Colonic mucosa (tissue), 4 donors: ENCODE data around the gene SLC2A10. TPM values are rescaled to one million over a fixed set of nuclear protein-coding genes. Genes with fewer than 3 reads are reported as not detected.

Source experiments
- DNase-seq: peaks from one replicate; pipeline ENCODE4 v3.0.0-alpha.2; 2020
- H3K27ac ChIP-seq: fragments of 200-600 bp; one replicate; pipeline ENCODE4 v1.8.0; 2021
- H3K27me3 ChIP-seq: fragments of 200-600 bp; one replicate; pipeline ENCODE4 v1.8.0; 2021
- H3K36me3 ChIP-seq: fragments of 200-600 bp; one replicate; pipeline ENCODE4 v1.8.0; 2021
- H3K4me1 ChIP-seq: fragments of 200-600 bp; one replicate; pipeline ENCODE4 v1.8.0; 2021; ENCODE audit warnings: mild to moderate bottlenecking
- H3K4me3 ChIP-seq: fragments of 200-600 bp; one replicate; pipeline ENCODE4 v1.8.0; 2021
- H3K9ac ChIP-seq, 2 donors: one replicate each; pipeline ENCODE4 v1.7.0; 2013; ENCODE audit warnings: control low read depth in 2 of 2, low read depth in 2 of 2, low read length in 2 of 2
- H3K9me3 ChIP-seq: fragments of 200-600 bp; one replicate; pipeline ENCODE4 v1.8.0; 2021
- CTCF ChIP-seq: fragments of 200-600 bp; IDR thresholded peaks from one replicate; pipeline ENCODE4 v1.8.0; 2022; ENCODE audit warnings: antibody characterized with exemption, mild to moderate bottlenecking
- intact Hi-C: fragments of 100-400 bp; cut with DNase I; formaldehyde crosslinking; loops from one replicate; pipeline ENCODE4 v1.14.1; 2022
- total RNA-seq, 2 donors: library from RNA; stranded (reverse); fragmentation: NEBNext Ultra II Directional in 1 of 2; extraction: Animal tissue kit (Norgen Biotek cat#: 25700) in 1 of 2; gene quantifications; one replicate each; pipeline ENCODE4 v1.2.1, GENCODE V29; 2021
- donor health status: healthy.
- donor health status: DM: no; HTN: no; CAD: no.
- donor health status: DM: no; HTN: no; CAD: no.

Gene SLC2A10
- total RNA-seq, 2 donors from 2014 or later, result 28.3 to 43.6 TPM

GRCh38 chr20:46666306-46666705 is 43.1 kb upstream of the SLC2A10 start:
- Histone ChIP-seq H3K9me3 (no peaks in the 10 kb centered on the region), H3K4me3 (no peak overlapping the region), H3K36me3 (no peaks in the 10 kb centered on the region), H3K9ac (no peak overlapping the region), H3K27ac (no peak overlapping the region), H3K27me3 (no peaks in the 10 kb centered on the region), H3K4me1 (no peaks in the 10 kb centered on the region)
- TF ChIP-seq CTCF, result no peak
- DNase-seq, result no peak
- intact Hi-C loops, result no loop called here

DNA sequence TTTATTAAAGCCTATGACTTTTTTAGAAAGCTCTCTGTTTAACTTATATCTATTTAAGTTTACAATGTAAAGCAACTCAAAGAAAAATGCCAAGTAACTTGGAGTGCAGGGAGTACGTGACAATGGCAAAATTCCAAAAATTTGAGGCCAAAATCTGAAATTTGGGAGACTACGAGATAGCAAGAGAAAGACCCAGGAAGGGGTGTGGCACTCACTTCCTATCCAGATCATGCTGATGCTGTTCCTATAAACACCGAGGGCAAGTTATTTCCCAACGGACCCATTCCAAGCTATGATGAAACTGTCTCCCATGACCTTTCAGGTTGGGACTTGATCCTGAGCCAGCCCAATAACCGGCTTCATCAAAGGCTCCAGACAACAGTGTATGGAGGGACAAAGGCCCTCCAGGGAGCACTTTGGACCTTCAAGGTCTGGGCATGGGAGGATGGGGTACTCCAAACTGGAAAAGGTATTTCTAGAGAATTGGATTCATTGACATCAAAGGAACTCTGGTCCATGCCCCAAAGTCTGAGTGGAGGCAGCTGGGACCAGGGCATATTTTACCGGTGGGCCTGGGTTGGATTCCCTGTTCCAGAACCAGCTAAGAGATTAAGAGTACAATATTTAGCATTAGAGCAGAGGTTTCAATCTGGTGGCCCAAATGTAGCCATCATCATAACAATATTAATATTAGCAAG is 42.5 kb upstream of the SLC2A10 start:
- intact Hi-C loops, result no loop called here
- H3K36me3 ChIP-seq, result no peaks in the 10 kb centered on the region

DNA sequence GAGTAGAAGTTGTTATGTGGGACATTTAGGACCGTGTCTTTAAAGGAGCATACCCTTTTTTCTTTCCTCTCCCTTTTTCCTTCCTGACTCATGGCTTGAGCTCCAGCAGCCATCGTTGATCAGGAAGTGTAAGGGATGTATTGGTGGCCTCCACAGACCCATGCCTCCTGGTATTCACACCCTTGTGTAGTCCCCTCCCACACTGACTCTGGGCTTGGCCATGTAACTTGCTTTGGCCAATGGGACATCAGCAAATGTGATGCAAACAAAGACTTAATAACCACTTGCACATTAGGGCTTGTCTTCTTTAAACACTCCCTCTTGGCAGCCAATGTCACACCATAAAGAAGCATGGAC is 39.2 kb upstream of the SLC2A10 start:
- no peak overlapping the region for H3K9ac ChIP-seq
- H3K36me3 ChIP-seq, result no peaks in the 10 kb centered on the region
- DNase-seq, result no peak
- intact Hi-C loops, result no loop called here
- no peaks in the 10 kb centered on the region for H3K9me3 ChIP-seq
- no peak for TF ChIP-seq CTCF
- H3K4me1 ChIP-seq, result no peaks in the 10 kb centered on the region
- no peaks in the 10 kb centered on the region for H3K27me3 ChIP-seq
- H3K4me3 ChIP-seq, result no peak overlapping the region
- H3K27ac ChIP-seq, result no peak overlapping the region

More for the DNA sequence above, 42.5 kb upstream of the SLC2A10 start:
- no peak for TF ChIP-seq CTCF
- no peak overlapping the region for H3K9ac ChIP-seq
- DNase-seq, result no peak
- no peak overlapping the region for H3K4me3 ChIP-seq
- no peaks in the 10 kb centered on the region for H3K27me3 ChIP-seq
- H3K4me1 ChIP-seq, result no peaks in the 10 kb centered on the region
- H3K9me3 ChIP-seq, result no peaks in the 10 kb centered on the region
- no peak overlapping the region for H3K27ac ChIP-seq

- Histone ChIP-seq H3K27ac (no peak overlapping the region), H3K4me3 (no peak overlapping the region), H3K36me3 (no peaks in the 10 kb centered on the region), H3K4me1 (no peaks in the 10 kb centered on the region), H3K9me3 (no peaks in the 10 kb centered on the region), H3K27me3 (no peaks in the 10 kb centered on the region), H3K9ac (no peak overlapping the region)
- DNase-seq, result no peak
- intact Hi-C loops, result no loop called here
- TF ChIP-seq CTCF, result no peak
These were observed 38.6 kb upstream of the SLC2A10 start for GRCh38 chr20:46670585-46671584.

DNA sequence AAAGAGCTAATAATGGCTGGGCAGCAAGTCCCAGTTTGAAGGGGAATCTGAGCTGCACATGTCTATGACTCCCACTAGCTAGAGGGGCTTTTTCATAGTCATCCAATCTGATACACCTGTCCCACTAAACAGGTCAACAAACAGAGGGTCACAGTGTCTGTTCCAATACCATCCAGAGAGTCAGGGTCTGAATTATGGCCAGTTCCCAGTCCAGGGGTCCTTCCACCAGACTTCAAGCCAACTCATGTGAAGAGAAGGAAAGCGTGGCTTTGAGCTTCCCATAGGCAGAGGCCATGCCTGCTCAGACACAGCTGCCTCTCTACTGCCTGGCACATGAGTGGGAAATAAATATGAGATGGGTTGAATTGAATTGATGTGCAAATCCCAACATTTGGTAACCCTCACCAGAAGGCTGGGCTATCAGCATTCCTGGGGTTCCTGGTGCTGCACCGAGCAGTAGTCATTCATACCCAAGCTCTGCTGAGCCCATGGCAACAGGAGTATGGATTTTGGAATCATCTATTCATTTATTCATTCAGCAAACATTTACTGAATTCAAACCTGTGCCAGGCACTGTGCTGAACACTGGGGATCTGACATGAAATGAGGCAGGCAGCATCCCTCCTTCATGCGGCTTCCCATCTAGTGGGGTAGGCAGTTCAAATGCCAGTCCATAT is 37.4 kb upstream of the SLC2A10 start:
- no peaks in the 10 kb centered on the region for H3K9me3 ChIP-seq
- H3K27ac ChIP-seq, result no peak overlapping the region
- no peak for DNase-seq
- intact Hi-C loops, result no loop called here
- no peaks in the 10 kb centered on the region for H3K36me3 ChIP-seq
- H3K9ac ChIP-seq, result no peak overlapping the region
- TF ChIP-seq CTCF, result no peak
- H3K4me1 ChIP-seq, result no peaks in the 10 kb centered on the region
- H3K4me3 ChIP-seq, result no peak overlapping the region
- H3K27me3 ChIP-seq, result no peaks in the 10 kb centered on the region
